ENCODE data around the gene CDK5RAP2. TPM values are rescaled to one million over a fixed set of nuclear protein-coding genes. Genes with fewer than 3 reads are reported as not detected.

The CDK5RAP2 gene
- total RNA-seq, 1 donor from 2014 or later: 54.7 TPM

DNA sequence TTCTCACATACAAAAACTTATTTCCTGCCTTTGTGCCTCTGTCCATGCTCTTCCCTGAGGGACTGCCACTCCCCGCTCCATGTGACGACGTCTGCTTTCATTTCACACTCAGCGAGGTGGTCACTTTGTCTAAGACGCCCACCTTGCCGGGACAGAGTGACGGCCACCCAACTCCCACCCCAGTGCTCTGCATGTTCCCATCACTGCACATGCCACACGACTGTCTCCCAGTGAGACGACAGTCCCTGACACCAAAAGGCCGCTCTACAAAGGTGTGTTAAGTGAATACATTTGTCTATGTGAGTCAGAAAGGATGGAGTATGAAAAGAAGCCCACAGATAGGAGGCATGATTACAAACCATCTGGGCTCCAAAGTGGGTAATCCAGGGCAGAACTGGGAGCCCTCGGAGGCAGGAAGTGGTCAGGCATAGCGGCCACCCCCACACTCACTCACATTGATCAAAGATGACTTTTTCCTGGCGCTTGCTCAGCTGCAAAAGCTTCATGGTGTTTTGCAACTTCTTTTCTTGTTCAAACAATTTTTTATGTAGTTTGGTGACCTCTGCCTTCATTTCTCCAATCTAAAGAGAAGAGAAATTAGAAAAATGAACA is 185.8 kb downstream of the CDK5RAP2 start:
- Histone ChIP-seq H3K36me3 (peaks cover 100% of the 10 kb centered on the region), H3K27ac (no peak overlapping the region), H3K4me3 (no peak overlapping the region), H3K9me3 (no peaks in the 10 kb centered on the region), H3K27me3 (ENCODE audit: low read depth) (no peaks in the 10 kb centered on the region), H3K4me1 (no peaks in the 10 kb centered on the region)
- TF ChIP-seq, protein P1, sequence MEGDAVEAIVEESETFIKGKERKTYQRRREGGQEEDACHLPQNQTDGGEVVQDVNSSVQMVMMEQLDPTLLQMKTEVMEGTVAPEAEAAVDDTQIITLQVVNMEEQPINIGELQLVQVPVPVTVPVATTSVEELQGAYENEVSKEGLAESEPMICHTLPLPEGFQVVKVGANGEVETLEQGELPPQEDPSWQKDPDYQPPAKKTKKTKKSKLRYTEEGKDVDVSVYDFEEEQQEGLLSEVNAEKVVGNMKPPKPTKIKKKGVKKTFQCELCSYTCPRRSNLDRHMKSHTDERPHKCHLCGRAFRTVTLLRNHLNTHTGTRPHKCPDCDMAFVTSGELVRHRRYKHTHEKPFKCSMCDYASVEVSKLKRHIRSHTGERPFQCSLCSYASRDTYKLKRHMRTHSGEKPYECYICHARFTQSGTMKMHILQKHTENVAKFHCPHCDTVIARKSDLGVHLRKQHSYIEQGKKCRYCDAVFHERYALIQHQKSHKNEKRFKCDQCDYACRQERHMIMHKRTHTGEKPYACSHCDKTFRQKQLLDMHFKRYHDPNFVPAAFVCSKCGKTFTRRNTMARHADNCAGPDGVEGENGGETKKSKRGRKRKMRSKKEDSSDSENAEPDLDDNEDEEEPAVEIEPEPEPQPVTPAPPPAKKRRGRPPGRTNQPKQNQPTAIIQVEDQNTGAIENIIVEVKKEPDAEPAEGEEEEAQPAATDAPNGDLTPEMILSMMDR (IDR thresholded peaks at IDR 0.05): no peak
- intact Hi-C loops (cut with DNase I): no loop called here
- no peak for ATAC-seq
- no peak for DNase-seq

DNA sequence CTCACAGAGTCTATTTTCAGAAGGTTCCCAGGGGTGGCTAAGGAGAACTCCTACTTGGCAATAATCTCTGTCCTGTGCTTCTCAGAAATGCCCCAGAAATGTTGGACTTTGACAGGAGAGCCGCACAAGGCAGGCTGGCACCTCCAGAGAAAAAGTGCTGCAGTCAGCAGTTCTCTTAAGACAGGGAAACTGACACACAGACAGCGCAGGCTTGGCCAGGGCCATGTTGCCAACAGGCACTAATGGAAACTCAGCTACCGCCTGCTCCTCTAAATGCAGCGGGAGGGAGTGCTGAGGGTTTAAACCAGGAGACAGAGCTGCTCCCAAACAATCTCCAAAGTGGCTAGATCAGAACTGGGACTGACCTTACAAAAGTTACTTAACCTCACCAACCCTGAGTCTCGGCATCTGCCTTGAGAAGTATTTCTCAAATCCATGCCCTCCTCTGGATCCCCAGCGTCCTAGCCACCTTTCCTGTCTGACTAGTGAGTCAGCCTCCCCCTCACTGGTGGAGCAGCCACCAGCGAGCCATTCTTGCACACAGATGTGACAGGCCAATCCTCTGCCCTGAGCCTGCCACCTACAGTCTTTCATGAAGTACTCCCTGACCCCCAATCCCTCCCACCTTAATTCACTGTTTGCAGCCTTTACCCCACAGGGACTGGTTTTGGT is 186.4 kb downstream of the CDK5RAP2 start:
- intact Hi-C loops (cut with DNase I): no loop called here
- TF ChIP-seq, protein P1 (IDR thresholded peaks at IDR 0.05): no peak
- Histone ChIP-seq H3K4me3 (no peak overlapping the region), H3K27me3 (ENCODE audit: low read depth) (no peaks in the 10 kb centered on the region), H3K4me1 (no peaks in the 10 kb centered on the region), H3K27ac (peak overlapping the region; percentile 3), H3K9me3 (no peaks in the 10 kb centered on the region), H3K36me3 (peaks cover 100% of the 10 kb centered on the region)
- DNase-seq (no peak), ATAC-seq (no peak)

DNA sequence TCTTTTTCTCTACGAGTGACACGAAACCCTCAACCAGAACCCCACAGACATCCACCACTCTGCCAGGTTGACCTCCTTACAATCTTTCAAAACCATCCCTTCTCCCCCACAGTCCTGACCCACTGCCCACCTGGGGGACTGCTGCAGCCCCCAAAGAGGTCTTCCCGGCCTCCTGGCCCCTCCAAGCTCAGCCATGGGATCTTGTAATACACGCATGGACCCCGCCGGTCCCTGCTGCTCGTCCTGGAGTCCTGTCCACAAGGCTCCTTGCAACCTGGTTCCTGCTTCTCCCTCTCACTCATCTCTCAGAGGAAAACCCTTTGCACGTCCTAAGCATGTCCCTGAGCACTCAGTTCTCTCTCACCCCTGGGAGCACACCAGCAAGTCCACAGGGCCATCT is 187.3 kb downstream of the CDK5RAP2 start:
- intact Hi-C loops (cut with DNase I): no loop called here
- no peaks in the 10 kb centered on the region for H3K27me3 ChIP-seq (ENCODE audit: low read depth)
- TF ChIP-seq, protein P1 (IDR thresholded peaks at IDR 0.05): no peak
- DNase-seq: no peak
- no peak overlapping the region for H3K4me3 ChIP-seq
- no peak overlapping the region for H3K27ac ChIP-seq
- H3K9me3 ChIP-seq: no peaks in the 10 kb centered on the region
- no peak for ATAC-seq
- peaks cover 99% of the 10 kb centered on the region for H3K36me3 ChIP-seq
- no peaks in the 10 kb centered on the region for H3K4me1 ChIP-seq

- Histone ChIP-seq H3K36me3 (peaks cover 94% of the 10 kb centered on the region), H3K4me1 (no peaks in the 10 kb centered on the region)
- TF ChIP-seq, protein P1 (IDR thresholded peaks at IDR 0.05): no peak
These were observed 187.7 kb downstream of the CDK5RAP2 start for GRCh38 chr9:120392245-120392644.

GRCh38 chr9:120391691-120392090 is 188.3 kb downstream of the CDK5RAP2 start:
- intact Hi-C loops (cut with DNase I): no loop called here
- no peaks in the 10 kb centered on the region for H3K27me3 ChIP-seq (ENCODE audit: low read depth)
- peaks cover 89% of the 10 kb centered on the region for H3K36me3 ChIP-seq
- H3K27ac ChIP-seq: no peak overlapping the region
- ATAC-seq (no peak), DNase-seq (no peak)
- no peak overlapping the region for H3K4me3 ChIP-seq
- peaks cover 1% of the 10 kb centered on the region for H3K4me1 ChIP-seq
- TF ChIP-seq, protein P1 (IDR thresholded peaks at IDR 0.05): no peak
- H3K9me3 ChIP-seq: no peaks in the 10 kb centered on the region

More at GRCh38 chr9:120392245-120392644, 187.7 kb downstream of the CDK5RAP2 start:
- no peak for ATAC-seq
- intact Hi-C loops (cut with DNase I): no loop called here
- Histone ChIP-seq H3K9me3 (no peaks in the 10 kb centered on the region), H3K27me3 (ENCODE audit: low read depth) (no peaks in the 10 kb centered on the region), H3K27ac (no peak overlapping the region), H3K4me3 (no peak overlapping the region)
- no peak for DNase-seq
